DMS79 treated with DMSO at 0.1 percent for 48 hours (cell line): ENCODE measurements around the gene FOXP4.
A peak's percentile ranks its signal among the peaks of the same experiment; 100 is the strongest.

ENCODE experiments used
- DNase-seq: peaks from one replicate; lab custom pipeline; 2025; lab: John Stamatoyannopoulos, UW

Gene FOXP4

GRCh38 chr6:41522780-41523548 is 23.2 kb upstream of the FOXP4 start:
- no peak for DNase-seq

GRCh38 chr6:41523915-41524633 is 22.1 kb upstream of the FOXP4 start:
- DNase-seq, result no peak

GRCh38 chr6:41524634-41525011 is 21.6 kb upstream of the FOXP4 start:
- no peak for DNase-seq

- DNase-seq, result peak; percentile 84
These were observed 18.3 kb upstream of the FOXP4 start for GRCh38 chr6:41527721-41528408.

GRCh38 chr6:41528409-41528963 is 17.7 kb upstream of the FOXP4 start:
- DNase-seq, result no peak

- no peak for DNase-seq
These were observed 17.1 kb upstream of the FOXP4 start for GRCh38 chr6:41529049-41529448.

- no peak for DNase-seq
These were observed 16.2 kb upstream of the FOXP4 start for GRCh38 chr6:41529970-41530369.

GRCh38 chr6:41530476-41530875 is 15.7 kb upstream of the FOXP4 start:
- DNase-seq, result no peak

GRCh38 chr6:41531016-41531415 is 15.2 kb upstream of the FOXP4 start:
- no peak for DNase-seq

GRCh38 chr6:41531591-41532582 is 14.3 kb upstream of the FOXP4 start:
- DNase-seq, result no peak

GRCh38 chr6:41535766-41536165 is 10.4 kb upstream of the FOXP4 start:
- no peak for DNase-seq

- DNase-seq, result peak; percentile 90
These were observed 9.1 kb upstream of the FOXP4 start for GRCh38 chr6:41536795-41537758.

GRCh38 chr6:41538556-41539182 is 7.5 kb upstream of the FOXP4 start:
- no peak for DNase-seq

GRCh38 chr6:41539204-41539603 is 7.0 kb upstream of the FOXP4 start:
- DNase-seq, result no peak

GRCh38 chr6:41541364-41541763 is 4.8 kb upstream of the FOXP4 start:
- no peak for DNase-seq

GRCh38 chr6:41543087-41543486 is 3.1 kb upstream of the FOXP4 start:
- no peak for DNase-seq

- no peak for DNase-seq
These were observed 906 bp upstream of the FOXP4 start for GRCh38 chr6:41545247-41545702.

GRCh38 chr6:41546475-41546865 is 289 bp downstream of the FOXP4 start:
- no peak for DNase-seq
